ENCODE measurements around the gene FUCA1. TPM values are rescaled to one million over a fixed set of nuclear protein-coding genes. Genes with fewer than 3 reads are reported as not detected.
"Not testable (repeated sequence)": the region's sequence is repeated elsewhere in the genome, so short reads cannot be mapped to it uniquely, and the experiment has no call there.

Gene FUCA1
- total RNA-seq, 1 experiment from 2014 or later = 39.2 TPM

- DNase-seq (ENCODE audit: low spot score) = no peak
Measured at GRCh38 chr1:23895993-23896392, 27.9 kb upstream of the FUCA1 start.

GRCh38 chr1:23895082-23895481 lies 27.0 kb upstream of the FUCA1 start:
- no peak for DNase-seq (ENCODE audit: low spot score)

DNA sequence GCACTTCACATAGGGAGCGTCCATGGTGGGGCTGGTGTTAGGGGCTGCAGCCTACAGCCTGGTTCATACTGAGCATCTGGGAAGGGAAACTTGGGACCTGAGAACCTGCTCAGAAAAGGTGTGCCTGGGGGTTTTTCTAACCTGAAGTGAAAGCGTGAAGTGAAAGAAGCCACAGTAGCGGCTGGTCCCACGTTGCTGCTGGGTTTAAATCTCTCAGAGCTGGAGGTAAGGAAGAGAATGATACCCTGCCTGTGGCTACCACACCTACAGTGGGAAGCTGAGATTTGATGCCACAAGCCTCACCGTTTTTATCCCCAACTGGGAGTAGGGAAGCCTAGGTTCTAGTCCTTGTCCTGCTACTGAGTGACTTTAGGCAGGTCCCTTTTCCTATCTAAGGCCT lies 21.0 kb upstream of the FUCA1 start:
- no peak for DNase-seq (ENCODE audit: low spot score)

- no peak for DNase-seq (ENCODE audit: low spot score)
Measured at GRCh38 chr1:23885222-23885621, 17.1 kb upstream of the FUCA1 start.

DNA sequence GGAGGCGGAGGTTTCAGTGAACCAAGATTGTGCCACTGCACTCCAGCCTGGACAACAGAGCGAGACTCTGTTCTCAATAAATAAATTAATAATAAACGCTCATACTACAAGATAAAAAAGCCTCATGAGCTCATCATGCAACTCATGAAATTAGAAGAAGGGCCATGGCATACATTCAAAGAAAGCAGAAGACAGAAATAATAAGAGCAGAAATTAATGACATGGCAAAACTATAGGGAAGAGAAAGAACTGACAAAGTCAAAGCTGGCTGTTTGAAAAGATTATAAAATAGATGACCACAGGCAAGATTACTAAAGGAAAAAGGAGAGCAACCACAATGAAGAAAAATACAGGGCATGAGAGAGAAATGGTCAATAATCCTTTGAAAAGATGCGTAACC lies 14.7 kb upstream of the FUCA1 start:
- DNase-seq (ENCODE audit: low spot score) = no peak

GRCh38 chr1:23879809-23880208 lies 11.7 kb upstream of the FUCA1 start:
- DNase-seq (ENCODE audit: low spot score) = no peak

GRCh38 chr1:23878668-23879067 lies 10.6 kb upstream of the FUCA1 start:
- no peak for DNase-seq (ENCODE audit: low spot score)

DNA sequence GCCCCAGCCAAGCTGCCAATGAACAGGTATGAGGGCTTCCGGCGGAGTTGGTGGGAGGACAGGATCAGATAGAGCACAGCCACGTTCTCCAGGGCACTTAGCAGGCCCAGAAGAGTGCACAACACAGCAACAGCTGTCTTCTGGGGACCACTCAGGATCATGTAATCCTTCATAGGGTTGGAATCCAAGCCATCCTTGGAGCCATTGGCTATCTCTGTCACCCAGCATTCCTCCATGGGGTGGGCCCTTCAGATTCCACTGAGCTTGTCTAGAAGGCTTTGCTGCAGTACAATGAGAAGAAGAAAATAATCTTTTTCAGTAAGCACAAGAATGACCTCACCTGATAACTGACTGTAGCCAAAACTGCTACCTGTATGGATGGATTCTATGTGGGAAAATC lies 7.3 kb upstream of the FUCA1 start:
- DNase-seq (ENCODE audit: low spot score) = no peak

- DNase-seq (ENCODE audit: low spot score) = no peak
Measured at GRCh38 chr1:23872421-23872820, 4.3 kb upstream of the FUCA1 start.

GRCh38 chr1:23869051-23869450 lies 961 bp upstream of the FUCA1 start:
- no peak for DNase-seq (ENCODE audit: low spot score)

DNA sequence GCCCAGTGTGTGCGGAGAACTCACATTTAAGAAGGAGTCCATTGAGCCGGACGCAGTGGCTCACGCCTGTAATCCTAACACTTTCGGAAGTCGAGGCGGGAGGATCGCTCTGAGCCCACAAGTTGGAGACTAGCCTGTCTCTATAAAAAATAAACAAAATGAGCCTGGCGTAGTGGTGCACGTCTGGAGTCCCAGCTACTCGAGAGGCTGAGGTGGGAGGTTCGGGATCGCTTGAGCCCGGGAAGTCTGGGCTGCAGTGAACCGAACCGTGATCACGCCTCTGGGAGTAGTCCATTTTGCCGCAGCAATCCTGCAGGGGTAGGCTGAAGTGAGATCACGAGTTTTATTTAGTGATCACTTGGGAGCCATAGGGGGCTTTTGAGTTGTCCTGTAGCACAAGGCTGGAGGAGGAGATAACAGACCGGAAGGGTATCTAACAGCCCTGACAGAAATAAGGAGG lies 497 bp upstream of the FUCA1 start:
- DNase-seq (ENCODE audit: low spot score) = no peak

- peak; percentile 38 for DNase-seq (ENCODE audit: low spot score)
Measured at GRCh38 chr1:23867542-23867894, 572 bp downstream of the FUCA1 start.

GRCh38 chr1:23865543-23865930 lies 2.6 kb downstream of the FUCA1 start:
- peak; percentile 66 for DNase-seq (ENCODE audit: low spot score)

DNA sequence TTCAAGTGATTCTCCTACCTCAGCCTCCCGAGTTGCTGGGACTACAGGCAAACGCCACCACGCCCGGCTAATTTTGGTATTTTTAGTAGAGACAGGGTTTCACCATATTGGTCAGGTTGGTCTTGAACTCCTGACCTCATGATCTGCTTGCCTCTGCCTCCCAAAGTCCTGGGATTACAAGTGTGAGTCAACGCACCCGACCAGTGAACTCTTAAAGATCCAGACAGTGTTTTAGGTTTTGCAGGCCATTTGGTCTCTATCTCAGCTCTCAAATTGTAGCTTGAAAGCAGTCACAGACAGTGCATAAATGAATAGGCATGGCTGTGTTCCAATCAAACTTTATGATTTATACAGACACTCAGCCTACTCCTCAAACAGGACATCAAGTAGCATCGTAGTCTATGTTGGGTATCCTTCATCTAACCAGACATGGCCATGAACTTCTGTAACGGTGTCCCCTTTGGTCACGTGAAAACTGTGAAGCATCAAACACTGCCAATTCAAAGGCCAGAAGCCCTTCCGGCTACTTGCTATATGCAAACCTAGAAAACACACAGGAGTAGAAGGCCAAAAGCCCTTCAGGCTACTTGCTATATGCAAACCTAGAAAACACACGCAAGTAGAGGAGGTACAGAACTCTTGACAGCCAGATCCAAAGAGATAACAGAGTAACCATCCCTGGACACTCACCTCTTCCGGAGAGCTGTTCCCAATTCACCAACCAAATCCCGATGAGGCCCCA lies 3.1 kb downstream of the FUCA1 start:
- no peak for DNase-seq (ENCODE audit: low spot score)

- no peak for DNase-seq (ENCODE audit: low spot score)
Measured at GRCh38 chr1:23862640-23863039, 5.5 kb downstream of the FUCA1 start.

DNA sequence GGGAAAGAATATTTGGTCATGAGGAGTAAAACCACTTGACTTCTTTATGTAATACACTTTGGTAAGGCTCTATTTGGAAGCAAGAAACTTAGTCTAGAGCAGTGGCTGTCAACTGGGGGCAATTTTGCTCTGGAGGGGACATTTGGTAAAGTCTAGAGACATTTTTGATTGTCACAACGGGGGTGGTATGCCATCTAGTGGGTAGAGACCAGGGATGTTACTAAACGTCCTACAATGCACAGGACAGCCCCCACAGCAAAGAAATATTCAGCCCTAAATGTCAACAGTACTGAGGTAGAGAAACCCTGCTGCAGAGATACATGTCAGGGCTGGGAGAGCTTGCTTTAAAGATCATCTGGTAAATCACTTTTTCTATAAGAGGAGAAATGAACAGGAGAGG lies 13.5 kb downstream of the FUCA1 start:
- peak; percentile 31 for DNase-seq (ENCODE audit: low spot score)

DNA sequence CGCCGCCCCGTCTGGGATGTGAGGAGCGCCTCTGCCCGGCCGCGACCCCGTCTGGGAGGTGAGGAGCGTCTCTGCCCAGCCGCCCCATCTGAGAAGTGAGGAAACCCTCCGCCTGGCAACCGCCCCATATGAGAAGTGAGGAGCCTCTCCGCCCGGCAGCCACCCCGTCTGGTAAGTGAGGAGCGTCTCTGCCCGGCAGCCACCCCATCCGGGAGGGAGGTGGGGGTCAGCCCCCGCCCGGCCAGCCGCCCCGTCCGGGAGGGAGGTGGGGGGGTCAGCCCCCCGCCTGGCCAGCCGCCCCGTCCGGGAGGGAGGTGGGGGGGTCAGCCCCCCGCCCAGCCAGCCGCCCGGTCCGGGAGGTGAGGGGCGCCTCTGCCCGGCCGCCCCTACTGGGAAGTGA lies 15.0 kb downstream of the FUCA1 start:
- DNase-seq (ENCODE audit: low spot score) = not testable (repeated sequence)

DNA sequence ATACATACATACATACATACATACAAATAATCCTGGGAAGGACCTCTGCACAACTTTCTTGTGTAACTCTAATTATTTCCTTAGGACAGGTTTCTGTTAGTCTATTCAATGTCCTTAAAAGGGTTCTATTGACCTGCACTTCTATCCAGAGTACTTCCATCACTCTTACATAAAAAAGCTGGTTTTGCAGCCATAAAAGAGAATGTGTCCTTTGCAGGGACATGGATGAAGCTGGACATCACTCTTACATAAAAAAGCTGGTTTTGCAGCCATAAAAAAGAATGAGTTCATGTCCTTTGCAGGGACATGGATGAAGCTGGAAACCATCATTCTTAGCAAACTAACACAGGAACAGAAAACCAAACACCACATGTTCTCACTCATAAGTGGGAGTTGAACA lies 16.7 kb downstream of the FUCA1 start:
- not testable (repeated sequence) for DNase-seq (ENCODE audit: low spot score)

- DNase-seq (ENCODE audit: low spot score) = no peak
Measured at GRCh38 chr1:23848673-23849616, 19.1 kb downstream of the FUCA1 start.

DNA sequence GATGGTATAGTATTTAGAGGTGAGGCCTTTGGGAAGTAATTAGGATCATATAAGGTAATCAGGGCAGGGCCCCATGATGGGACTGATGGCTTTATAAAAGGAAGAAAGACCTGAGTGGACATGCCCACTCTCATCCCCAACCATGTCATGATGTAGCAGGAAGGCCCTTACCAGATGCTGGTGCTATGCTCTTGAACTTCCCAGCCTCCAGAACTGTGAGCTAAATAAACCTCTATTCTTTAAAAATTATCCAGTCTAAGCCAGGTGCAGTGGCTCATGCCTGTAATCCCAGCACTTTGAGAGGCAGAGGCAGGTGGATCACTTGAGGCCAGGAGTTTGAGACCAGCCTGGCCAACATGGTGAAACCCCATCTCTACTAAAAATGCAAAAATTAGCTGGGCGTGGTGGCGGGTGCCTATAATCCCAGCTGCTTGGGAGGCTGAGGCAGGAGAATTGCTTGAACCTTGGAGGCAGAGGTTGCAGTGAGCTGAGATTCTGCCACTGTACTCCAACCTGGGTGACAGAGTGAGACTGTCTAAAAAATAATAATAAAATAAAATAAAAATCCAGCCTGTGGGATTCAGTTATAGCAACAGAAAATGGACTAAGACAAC lies 20.5 kb downstream of the FUCA1 start:
- not testable (repeated sequence) for DNase-seq (ENCODE audit: low spot score)

- no peak for DNase-seq (ENCODE audit: low spot score)
Measured at GRCh38 chr1:23845163-23845562, 22.9 kb downstream of the FUCA1 start.

DNA sequence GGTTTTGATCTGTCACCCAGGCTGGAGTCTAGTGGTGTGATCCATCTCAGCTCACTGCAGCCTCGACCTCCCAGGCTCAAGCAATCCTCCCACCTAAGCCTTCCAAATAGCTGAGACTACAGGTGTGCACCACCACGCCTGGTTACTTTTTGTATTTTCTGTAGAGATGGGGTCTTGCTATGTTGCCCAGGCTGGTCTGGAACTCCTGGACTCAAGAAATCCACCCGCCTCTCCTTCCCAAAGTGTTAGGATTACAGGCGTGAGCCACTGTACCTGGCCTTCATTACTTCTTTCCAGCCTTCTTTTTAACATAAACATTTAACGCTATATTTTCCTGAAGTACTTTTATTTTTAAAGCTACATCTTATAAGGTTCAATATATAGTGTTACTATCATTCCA lies 24.4 kb downstream of the FUCA1 start:
- DNase-seq (ENCODE audit: low spot score) = no peak
